Measurements from ENCODE around the gene SLC25A36. TPM values are rescaled to one million over a fixed set of nuclear protein-coding genes. Genes with fewer than 3 reads are reported as not detected.

Gene SLC25A36
- total and polyA plus RNA-seq, 2 of the 4 experiments (the other 2 are of a cell fraction) = 31.3 to 76.7 TPM

DNA sequence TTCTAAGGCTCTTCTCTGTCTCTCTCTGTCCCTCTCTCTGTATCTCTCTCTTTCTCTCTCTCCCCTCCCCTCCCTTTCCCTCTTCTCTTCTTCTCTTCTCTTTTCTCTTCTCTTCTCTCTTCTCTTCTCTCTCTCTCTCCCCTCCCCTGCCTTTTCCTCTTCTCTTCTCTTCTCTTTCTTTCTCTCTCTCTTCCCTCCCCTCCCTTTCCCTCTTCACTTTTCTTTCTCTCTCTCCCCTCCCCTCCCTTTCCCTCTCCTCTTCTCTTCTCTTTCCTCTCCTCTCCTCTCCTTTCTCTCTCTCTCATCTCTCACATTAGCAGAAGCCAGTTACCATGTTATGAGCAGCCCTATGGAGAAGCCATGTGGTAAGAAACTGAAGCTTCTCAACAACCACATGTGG is 25.0 kb upstream of the SLC25A36 start:
- H3K9me1 ChIP-seq (ENCODE audit: insufficient read depth, low read length) = no peaks in the 10 kb centered on the region
- H3K4me1 ChIP-seq (ENCODE audit: control insufficient read depth, insufficient read depth, low read length) = no peaks in the 10 kb centered on the region
- intact Hi-C loops (cut with micrococcal nuclease) = no loop called here
- H3K27me3 ChIP-seq (ENCODE audit: control insufficient read depth, insufficient read depth, low read length) = peaks cover 4% of the 10 kb centered on the region
- DNase-seq = no peak
- TF ChIP-seq BHLHE40 (IDR thresholded peaks at IDR 0.05; ENCODE audit: low read depth, low read length) (no peak), MAFK (IDR thresholded peaks at IDR 0.05; ENCODE audit: low read depth, low read length) (no peak), NFE2L2 (IDR thresholded peaks at IDR 0.05; ENCODE audit: low read depth, low read length) (no peak), RCOR1 (IDR thresholded peaks at IDR 0.05; ENCODE audit: insufficient replicate concordance, low read length) (no peak), RFX5 (IDR thresholded peaks at IDR 0.05; ENCODE audit: low read depth, low read length) (no peak), POLR2A (IDR thresholded peaks at IDR 0.05; ENCODE audit: low read depth, low read length) (no peak), CTCF (conservative IDR thresholded peaks at IDR 0.05; ENCODE audit: low read depth, low read length) (no peak), CEBPB (IDR thresholded peaks at IDR 0.05; ENCODE audit: low read depth, low read length) (no peak), MAZ (IDR thresholded peaks at IDR 0.05; ENCODE audit: borderline replicate concordance, low read depth, low read length) (no peak), SMC3 (IDR thresholded peaks at IDR 0.05; ENCODE audit: low read depth, low read length) (no peak), CHD1 (IDR thresholded peaks at IDR 0.05; ENCODE audit: low read depth, low read length) (no peak), ELK1 (IDR thresholded peaks at IDR 0.05; ENCODE audit: borderline replicate concordance, low read depth, low read length) (no peak), MXI1 (IDR thresholded peaks at IDR 0.05; ENCODE audit: borderline replicate concordance, low read depth, low read length) (no peak), RAD21 (IDR thresholded peaks at IDR 0.05; ENCODE audit: low read length) (no peak), FOS (IDR thresholded peaks at IDR 0.05; ENCODE audit: low read depth, low read length) (no peak)
- TF ChIP-seq, protein P1, sequence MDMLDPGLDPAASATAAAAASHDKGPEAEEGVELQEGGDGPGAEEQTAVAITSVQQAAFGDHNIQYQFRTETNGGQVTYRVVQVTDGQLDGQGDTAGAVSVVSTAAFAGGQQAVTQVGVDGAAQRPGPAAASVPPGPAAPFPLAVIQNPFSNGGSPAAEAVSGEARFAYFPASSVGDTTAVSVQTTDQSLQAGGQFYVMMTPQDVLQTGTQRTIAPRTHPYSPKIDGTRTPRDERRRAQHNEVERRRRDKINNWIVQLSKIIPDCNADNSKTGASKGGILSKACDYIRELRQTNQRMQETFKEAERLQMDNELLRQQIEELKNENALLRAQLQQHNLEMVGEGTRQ (IDR thresholded peaks at IDR 0.05; ENCODE audit: low read depth, low read length) = no peak
- no peak overlapping the region for H2BK5ac ChIP-seq (ENCODE audit: low read depth, low read length, poor library complexity, severe bottlenecking)
- dilution Hi-C loops (cut with HindIII; ENCODE audit: low sequenced_read_pairs, unreplicated experiment) = no loop called here
- POLR2A ChIA-PET (ENCODE audit: unreplicated experiment) = no interaction called here
- no peak overlapping the region for H3K9ac ChIP-seq (ENCODE audit: low read depth, low read length)
- no peak overlapping the region for H3K56ac ChIP-seq (ENCODE audit: extremely low read depth, insufficient read depth, low read length)
- no peak overlapping the region for H4K5ac ChIP-seq (ENCODE audit: low read depth, low read length)
- no peak overlapping the region for H3K4me3 ChIP-seq (ENCODE audit: insufficient read depth, low read depth, low read length)
- H3K14ac ChIP-seq (replicated peaks; ENCODE audit: low read depth, low read length) = no peak overlapping the region
- in situ Hi-C loops (cut with MboI; ENCODE audit: low sequenced_read_pairs) = no loop called here
- no peak overlapping the region for H4K91ac ChIP-seq (ENCODE audit: insufficient read depth, low read depth, low read length)
- no peak overlapping the region for H2AK9ac ChIP-seq (replicated peaks; ENCODE audit: low read depth, low read length, poor library complexity)
- H2AFZ ChIP-seq (replicated peaks; ENCODE audit: low read length, poor library complexity) = no peak overlapping the region
- H3K79me1 ChIP-seq (ENCODE audit: low read depth in 1 of 2, low read length in 2 of 2) = no peaks in the 10 kb centered on the region
- H4K20me1 ChIP-seq (ENCODE audit: insufficient read depth, low read length) = no peaks in the 10 kb centered on the region
- H2BK120ac ChIP-seq (ENCODE audit: low read depth, low read length) = no peak overlapping the region
- H3K18ac ChIP-seq (ENCODE audit: low read depth, low read length) = no peak overlapping the region
- no peaks in the 10 kb centered on the region for H3K9me3 ChIP-seq (ENCODE audit: control insufficient read depth, insufficient read depth, low read length)
- no peak overlapping the region for H3K23ac ChIP-seq (ENCODE audit: low read depth, low read length)
- no peak overlapping the region for H2AK5ac ChIP-seq (ENCODE audit: low read depth, low read length)
- H3K27ac ChIP-seq (ENCODE audit: insufficient read depth, low read length) = no peak overlapping the region
- H3K4me2 ChIP-seq (ENCODE audit: low read depth, low read length) = no peak overlapping the region
- no peak overlapping the region for H4K8ac ChIP-seq (ENCODE audit: low read depth in 2 of 2, low read length in 2 of 2)
- H3K36me3 ChIP-seq (ENCODE audit: control insufficient read depth, insufficient read depth, low read length) = no peaks in the 10 kb centered on the region
- H3K4ac ChIP-seq (ENCODE audit: low read depth, low read length) = no peak overlapping the region
- BruUV-seq (replicated peaks) = no TSS peak
- no peak overlapping the region for H2BK15ac ChIP-seq (ENCODE audit: low read depth, low read length)
- CTCF ChIA-PET = interaction anchor here (1.5 kb wide), 1 partner anchor 18 kb away, joined by 4 read pairs; no protein-coding TSS in a partner anchor
- no peak for ATAC-seq (ENCODE audit: low read depth)
- no peak overlapping the region for H2BK20ac ChIP-seq (ENCODE audit: low read depth, low read length)

All from IMR-90 (cell line).